Amniotic stem cell (primary cell): Measurements from ENCODE around the gene SLC35G2.
"Not testable (repeated sequence)": the region's sequence is repeated elsewhere in the genome, so short reads cannot be mapped to it uniquely, and the experiment has no call there.

Experiments
- DNase-seq: peaks from one replicate; lab custom pipeline; 2025; lab: John Stamatoyannopoulos, UW

The SLC35G2 gene

GRCh38 chr3:136818769-136819391, at the start of gene SLC35G2:
SLC35G2 (plus strand) TSS chr3:136819126; CDS start chr3:136854461, 35,335 bp downstream.
- DNase-seq: no peak

- DNase-seq: no peak
Measured at GRCh38 chr3:136772709-136773108, 46.2 kb upstream of the SLC35G2 start.

GRCh38 chr3:136778865-136779264, 40.1 kb upstream of the SLC35G2 start:
- peak; percentile 19 for DNase-seq

GRCh38 chr3:136780741-136781140, 38.2 kb upstream of the SLC35G2 start:
- DNase-seq: no peak

GRCh38 chr3:136783708-136784191, 35.2 kb upstream of the SLC35G2 start:
- no peak for DNase-seq

- DNase-seq: no peak
Measured at GRCh38 chr3:136787349-136787748, 31.6 kb upstream of the SLC35G2 start.

- DNase-seq: no peak
Measured at GRCh38 chr3:136788154-136788553, 30.8 kb upstream of the SLC35G2 start.

- DNase-seq: no peak
Measured at GRCh38 chr3:136789976-136790375, 28.9 kb upstream of the SLC35G2 start.

- no peak for DNase-seq
Measured at GRCh38 chr3:136790786-136791185, 28.1 kb upstream of the SLC35G2 start.

- DNase-seq: no peak
Measured at GRCh38 chr3:136792556-136793330, 26.2 kb upstream of the SLC35G2 start.

- not testable (repeated sequence) for DNase-seq
Measured at GRCh38 chr3:136801146-136801545, 17.8 kb upstream of the SLC35G2 start.

- DNase-seq: no peak
Measured at GRCh38 chr3:136802481-136802996, 16.4 kb upstream of the SLC35G2 start.

GRCh38 chr3:136804141-136804540, 14.8 kb upstream of the SLC35G2 start:
- DNase-seq: no peak

GRCh38 chr3:136804813-136805212, 14.1 kb upstream of the SLC35G2 start:
- no peak for DNase-seq

- no peak for DNase-seq
Measured at GRCh38 chr3:136805795-136806194, 13.1 kb upstream of the SLC35G2 start.

- no peak for DNase-seq
Measured at GRCh38 chr3:136811701-136812100, 7.2 kb upstream of the SLC35G2 start.

GRCh38 chr3:136817448-136817847, 1.5 kb upstream of the SLC35G2 start:
- no peak for DNase-seq

- peak; percentile 61 for DNase-seq
Measured at GRCh38 chr3:136818191-136818768, 646 bp upstream of the SLC35G2 start.

- DNase-seq: peak; percentile 46
Measured at GRCh38 chr3:136819392-136819730, 435 bp downstream of the SLC35G2 start.

GRCh38 chr3:136819731-136820679, 1.1 kb downstream of the SLC35G2 start:
- DNase-seq: peak; percentile 29

GRCh38 chr3:136831461-136831860, 12.5 kb downstream of the SLC35G2 start:
- no peak for DNase-seq
